Smooth muscle cell (in vitro differentiated cells): Measurements from ENCODE around the gene KCNMB1. TPM values are rescaled to one million over a fixed set of nuclear protein-coding genes. Genes with fewer than 3 reads are reported as not detected.

Experiments used
- DNase-seq: peaks from one replicate; lab custom pipeline; 2025; ENCODE audit not compliant: unreplicated experiment; lab: John Stamatoyannopoulos, UW
- H2AFZ ChIP-seq: fragments of 200-600 bp; sonication (generic); 2 replicates; pipeline ENCODE4 v1.6.0; 2016; ENCODE audit warnings: antibody characterized with exemption, low read depth, mild to moderate bottlenecking
- H3F3A ChIP-seq: fragments of 200-600 bp; sonication (generic); 2 replicates; pipeline ENCODE4 v1.6.0; 2017; ENCODE audit warnings: antibody characterized with exemption, low read depth
- H3K27ac ChIP-seq: fragments of 200-600 bp; sonication (generic); 2 replicates; pipeline ENCODE4 v1.5.1; 2016; ENCODE audit warnings: low read depth, mild to moderate bottlenecking
- H3K27me3 ChIP-seq: fragments of 200-600 bp; sonication (generic); 2 replicates; pipeline ENCODE4 v1.6.1; 2016; ENCODE audit warnings: low read depth, mild to moderate bottlenecking
- H3K36me3 ChIP-seq: fragments of 200-600 bp; sonication (generic); 2 replicates; pipeline ENCODE4 v1.5.1; 2016; ENCODE audit warnings: low read depth
- H3K4me1 ChIP-seq: fragments of 200-600 bp; sonication (generic); 2 replicates; pipeline ENCODE4 v1.5.1; 2016; ENCODE audit warnings: low read depth
- H3K4me2 ChIP-seq: fragments of 200-600 bp; sonication (generic); 2 replicates; pipeline ENCODE4 v1.6.0; 2016; ENCODE audit warnings: mild to moderate bottlenecking
- H3K4me3 ChIP-seq: fragments of 200-600 bp; sonication (generic); 2 replicates; pipeline ENCODE4 v1.5.1; 2016; ENCODE audit warnings: mild to moderate bottlenecking
- H3K79me2 ChIP-seq: fragments of 200-600 bp; sonication (generic); 2 replicates; pipeline ENCODE4 v1.6.0; 2016; ENCODE audit warnings: low read depth, mild to moderate bottlenecking
- H3K9ac ChIP-seq: fragments of 200-600 bp; sonication (generic); 2 replicates; pipeline ENCODE4 v1.6.0; 2016; ENCODE audit warnings: low read depth
- H3K9me3 ChIP-seq: fragments of 200-600 bp; sonication (generic); replicated peaks from 2 replicates; pipeline ENCODE4 v1.5.1; 2016; ENCODE audit warnings: low read depth
- H4K20me1 ChIP-seq: fragments of 200-600 bp; sonication (generic); 2 replicates; pipeline ENCODE4 v1.6.0; 2016; ENCODE audit warnings: low read depth
- CTCF ChIP-seq: fragments of 200-600 bp; sonication (generic); IDR thresholded peaks from 2 replicates; pipeline ENCODE4 v1.5.1; 2017; ENCODE audit warnings: borderline replicate concordance, mild to moderate bottlenecking, antibody characterized with exemption; ENCODE audit not compliant: insufficient read depth, poor library complexity, severe bottlenecking
- WGBS: methylation state at CpG from one replicate; pipeline ENCODE4 v1.1.7; 2016; ENCODE audit warnings: low lambda C conversion rate; 5-methylcytosine and 5-hydroxymethylcytosine counted together
- polyA plus RNA-seq: library from polyadenylated mRNA; unstranded; fragments of >200 nt; fragmentation: Nextera tagmentation; extraction: Ambion mirVana; gene quantifications from 2 replicates; pipeline ENCODE4 v1.2.1, GENCODE V29; 2016
- total RNA-seq: library from RNA; depleted of rRNA; stranded (reverse); fragments of >200 nt; gene quantifications from 2 replicates; pipeline ENCODE4 v1.2.3, GENCODE V29; 2014

Gene KCNMB1
- total and polyA plus RNA-seq, 2 experiments from 2014 or later, result 0.54 to 0.63 TPM

- H3K79me2 ChIP-seq, result no peaks in the 10 kb centered on the region
- H3K4me2 ChIP-seq, result no peak overlapping the region
- H3K9ac ChIP-seq, result no peak overlapping the region
- no peak overlapping the region for H3K27ac ChIP-seq
- no peaks in the 10 kb centered on the region for H4K20me1 ChIP-seq
- H3K9me3 ChIP-seq, result no peaks in the 10 kb centered on the region
- TF ChIP-seq CTCF, result no peak
- WGBS, result 79% methylated on average over 8 of the region's 8 CpGs
- H3F3A ChIP-seq, result peaks cover 2% of the 10 kb centered on the region
- H3K36me3 ChIP-seq, result no peaks in the 10 kb centered on the region
- DNase-seq, result no peak
- no peaks in the 10 kb centered on the region for H3K27me3 ChIP-seq
- H2AFZ ChIP-seq, result no peak overlapping the region
- peaks cover 9% of the 10 kb centered on the region for H3K4me1 ChIP-seq
- no peak overlapping the region for H3K4me3 ChIP-seq
Observed at GRCh38 chr5:170357955-170358444, 31.2 kb downstream of the KCNMB1 start.

DNA sequence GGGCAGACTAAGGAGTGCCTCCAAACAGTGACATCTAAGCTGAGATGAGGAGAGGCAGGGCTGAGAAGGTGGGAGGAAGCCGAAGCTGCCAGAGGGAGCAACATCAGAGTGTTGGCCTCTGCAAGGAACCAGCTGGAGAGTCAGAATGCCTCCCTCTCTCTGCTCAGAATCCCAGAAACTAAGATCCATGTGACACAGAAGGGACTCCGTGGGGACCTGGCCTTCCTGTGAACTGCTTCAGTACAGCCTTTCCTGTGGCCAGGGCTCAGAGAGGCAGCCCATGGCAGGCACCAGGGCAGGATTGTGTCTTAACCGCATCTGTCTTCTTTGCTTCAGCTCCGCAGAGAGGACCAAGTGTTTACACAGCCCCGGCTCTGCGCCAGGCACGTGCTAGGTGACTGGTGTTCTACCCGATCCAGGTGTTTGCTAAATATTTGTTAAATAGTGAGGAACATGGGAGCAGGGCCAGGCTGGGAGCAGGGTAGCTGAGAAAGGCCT lies 33.5 kb downstream of the KCNMB1 start:
- H3K4me2 ChIP-seq, result no peak overlapping the region
- no peaks in the 10 kb centered on the region for H3K27me3 ChIP-seq
- no peak overlapping the region for H3K4me3 ChIP-seq
- no peaks in the 10 kb centered on the region for H4K20me1 ChIP-seq
- no peaks in the 10 kb centered on the region for H3K79me2 ChIP-seq
- no peak for TF ChIP-seq CTCF
- 78% methylated on average over 8 of the region's 8 CpGs for WGBS
- peaks cover 9% of the 10 kb centered on the region for H3K4me1 ChIP-seq
- no peaks in the 10 kb centered on the region for H3F3A ChIP-seq
- no peak overlapping the region for H2AFZ ChIP-seq
- DNase-seq, result no peak
- no peaks in the 10 kb centered on the region for H3K9me3 ChIP-seq
- H3K9ac ChIP-seq, result no peak overlapping the region
- no peaks in the 10 kb centered on the region for H3K36me3 ChIP-seq
- no peak overlapping the region for H3K27ac ChIP-seq

DNA sequence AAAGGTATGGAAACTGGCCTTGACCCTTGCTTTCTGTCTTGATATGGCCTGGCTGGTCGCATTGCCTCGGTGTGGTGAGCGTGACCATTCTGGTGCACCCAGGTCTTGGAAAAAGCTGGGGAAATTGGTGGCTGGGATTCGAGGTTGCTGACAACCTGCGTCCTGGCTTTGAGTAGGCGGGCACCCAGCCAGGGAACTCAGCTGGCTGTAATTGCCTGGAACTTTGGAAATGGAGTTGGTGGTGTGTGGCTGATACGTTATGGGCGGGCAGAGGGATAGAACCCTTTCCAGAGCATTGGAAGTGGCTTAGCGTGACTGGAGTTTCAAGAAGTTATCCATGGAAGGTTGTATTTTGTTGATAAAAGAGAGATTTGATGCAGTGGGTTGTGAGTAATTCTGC lies 35.2 kb downstream of the KCNMB1 start:
- Histone ChIP-seq H2AFZ (no peak overlapping the region), H3K79me2 (no peaks in the 10 kb centered on the region), H4K20me1 (no peaks in the 10 kb centered on the region), H3K4me1 (peaks cover 9% of the 10 kb centered on the region), H3F3A (no peaks in the 10 kb centered on the region), H3K9ac (no peak overlapping the region), H3K4me3 (no peak overlapping the region), H3K9me3 (no peaks in the 10 kb centered on the region), H3K4me2 (peak overlapping the region; percentile 81), H3K27me3 (no peaks in the 10 kb centered on the region), H3K36me3 (no peaks in the 10 kb centered on the region), H3K27ac (no peak overlapping the region)
- no peak for DNase-seq
- TF ChIP-seq CTCF, result no peak
- WGBS, result 63% methylated on average over 9 of the region's 9 CpGs
